NT2/D1 (cell line): Measurements from ENCODE around the gene USP14.

ENCODE experiments used
- DNase-seq: peaks from one replicate; pipeline ENCODE4 v3.0.0-alpha.2; 2011; ENCODE audit warnings: low read depth, low spot score
- H3K27me3 ChIP-seq: 2 replicates; pipeline ENCODE4 v1.6.0; 2011; ENCODE audit warnings: mild to moderate bottlenecking; ENCODE audit not compliant: insufficient read length, insufficient read depth
- H3K36me3 ChIP-seq: 2 replicates; pipeline ENCODE4 v1.6.1; 2011; ENCODE audit warnings: mild to moderate bottlenecking, low read length, mixed read lengths; ENCODE audit not compliant: insufficient read depth, insufficient read length
- H3K4me1 ChIP-seq: 2 replicates; pipeline ENCODE4 v1.5.1; 2011; ENCODE audit not compliant: insufficient read depth, insufficient read length
- H3K4me3 ChIP-seq: 2 replicates; pipeline ENCODE4 v1.5.1; 2011; ENCODE audit warnings: low read depth; ENCODE audit not compliant: insufficient read length
- H3K9ac ChIP-seq: 2 replicates; pipeline ENCODE4 v1.6.0; 2011; ENCODE audit warnings: low read depth; ENCODE audit not compliant: insufficient read length
- H3K9me3 ChIP-seq: 2 replicates; pipeline ENCODE4 v1.5.1; 2011; ENCODE audit warnings: mild to moderate bottlenecking, low read length; ENCODE audit not compliant: insufficient read depth
- SUZ12 ChIP-seq: IDR thresholded peaks from 2 replicates; pipeline ENCODE4 v1.6.1; 2011; ENCODE audit not compliant: insufficient read length, insufficient read depth; ENCODE audit errors: extremely low read depth
- YY1 ChIP-seq: IDR thresholded peaks from 2 replicates; pipeline ENCODE4 v1.6.1; 2011; ENCODE audit not compliant: insufficient read length, insufficient read depth
- ZNF274 ChIP-seq: IDR thresholded peaks from 2 replicates; pipeline ENCODE4 v1.6.1; 2011; ENCODE audit warnings: mild to moderate bottlenecking, low read depth, low read length

USP14 gene

DNA sequence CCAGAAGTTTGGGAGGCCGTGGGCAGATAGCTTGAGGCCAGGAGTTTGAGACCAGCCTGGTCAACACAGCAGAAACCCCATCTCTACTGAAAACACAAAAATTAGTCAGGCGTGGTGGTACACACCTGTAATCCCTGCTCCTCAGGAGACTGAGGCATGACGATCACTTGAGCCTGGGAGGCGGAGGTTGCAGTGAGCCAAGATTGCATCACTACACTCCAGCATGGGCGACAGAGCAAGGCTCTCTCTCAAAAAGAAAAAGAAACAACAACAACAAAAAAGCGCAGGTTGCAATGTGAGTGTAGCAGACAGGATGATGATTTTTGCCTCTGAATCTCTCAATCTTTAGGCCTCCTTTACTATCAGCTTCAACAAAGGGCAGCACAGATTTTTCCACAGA is 2.7 kb upstream of the USP14 start:
- no peaks in the 10 kb centered on the region for H3K36me3 ChIP-seq
- H3K9ac ChIP-seq = no peak overlapping the region
- peaks cover 5% of the 10 kb centered on the region; the same call in 1 of the 2 replicates for H3K9me3 ChIP-seq
- H3K27me3 ChIP-seq = peaks cover 6% of the 10 kb centered on the region
- TF ChIP-seq ZNF274 (no peak), SUZ12 (no peak), YY1 (no peak)
- no peak for DNase-seq
- no peaks in the 10 kb centered on the region for H3K4me1 ChIP-seq
- no peak overlapping the region for H3K4me3 ChIP-seq

DNA sequence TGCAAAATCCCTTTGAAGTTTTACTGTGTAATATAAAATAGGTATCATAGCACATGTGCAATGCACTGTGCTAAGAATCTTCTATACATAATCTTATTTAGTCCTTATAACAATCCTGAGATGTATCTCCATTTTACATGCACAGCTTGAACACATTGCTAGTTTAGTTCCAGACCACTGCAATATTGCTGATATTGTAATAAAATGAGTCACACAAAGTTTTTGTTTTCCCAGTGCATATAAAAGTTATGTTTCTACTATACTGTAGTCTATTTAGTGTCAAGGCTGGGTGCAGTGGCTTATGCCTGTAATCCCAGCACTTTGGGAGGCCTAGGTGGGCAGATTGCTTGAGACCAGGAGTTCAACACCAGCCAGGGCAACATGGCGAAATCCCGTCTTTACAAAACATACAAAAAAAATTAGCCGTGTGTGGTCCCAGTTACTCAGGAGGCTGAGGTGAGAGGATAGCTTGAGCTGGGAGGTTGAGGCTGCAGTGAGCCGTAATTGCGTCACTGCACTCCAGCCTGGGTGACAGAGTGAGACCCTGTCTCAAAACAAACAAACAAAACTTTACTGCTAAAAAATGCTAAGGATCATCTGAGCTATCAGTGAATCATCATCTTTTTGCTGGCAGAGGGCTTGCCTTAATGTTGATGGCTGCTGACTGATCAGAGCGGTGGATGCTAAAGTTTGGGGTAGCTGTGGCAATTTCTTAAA is 1.7 kb upstream of the USP14 start:
- Histone ChIP-seq H3K27me3 (peaks cover 6% of the 10 kb centered on the region), H3K4me1 (no peaks in the 10 kb centered on the region), H3K9ac (no peak overlapping the region), H3K9me3 (peaks cover 5% of the 10 kb centered on the region; the same call in 1 of the 2 replicates), H3K4me3 (no peak overlapping the region), H3K36me3 (peaks cover 9% of the 10 kb centered on the region)
- TF ChIP-seq ZNF274 = no peak
- no peak for TF ChIP-seq SUZ12
- no peak for TF ChIP-seq YY1
- no peak for DNase-seq

DNA sequence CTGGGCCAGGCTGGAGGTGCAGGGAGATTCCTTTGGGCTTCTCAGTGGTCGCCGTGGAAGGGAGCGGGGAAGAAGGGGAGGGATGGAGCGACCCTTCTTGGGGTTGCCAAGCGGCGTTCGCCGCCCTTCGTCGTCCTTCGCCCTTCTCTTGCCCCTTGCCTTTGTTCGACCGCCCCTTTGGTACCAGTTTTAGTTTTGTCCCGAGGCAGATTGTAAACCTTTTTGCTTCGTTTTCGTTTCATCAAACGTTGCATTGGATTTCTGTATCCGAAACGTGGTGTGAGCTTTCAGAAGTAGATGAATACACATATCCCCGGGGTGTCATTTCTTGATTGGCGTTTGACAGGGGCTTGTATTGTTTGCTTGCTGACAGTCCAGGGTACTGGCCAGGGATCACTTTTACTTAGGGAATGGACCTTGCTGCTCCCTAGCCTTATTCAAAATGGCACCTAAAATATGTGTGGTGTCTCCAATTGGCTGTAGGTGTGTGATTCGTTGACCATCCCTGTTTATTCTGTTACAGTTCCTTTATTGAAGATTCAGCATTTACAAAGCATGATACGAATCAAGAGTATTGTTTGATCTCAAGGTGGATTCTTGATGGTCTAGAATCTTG is 788 bp downstream of the USP14 start:
- H3K27me3 ChIP-seq = peaks cover 6% of the 10 kb centered on the region
- H3K4me1 ChIP-seq = no peaks in the 10 kb centered on the region
- peaks cover 22% of the 10 kb centered on the region for H3K36me3 ChIP-seq
- peak overlapping the region; percentile 86 for H3K4me3 ChIP-seq
- DNase-seq = no peak
- peak overlapping the region; percentile 91 for H3K9ac ChIP-seq
- TF ChIP-seq ZNF274 = no peak
- no peak for TF ChIP-seq YY1
- no peak for TF ChIP-seq SUZ12
- H3K9me3 ChIP-seq = peaks cover 5% of the 10 kb centered on the region; the same call in 1 of the 2 replicates

DNA sequence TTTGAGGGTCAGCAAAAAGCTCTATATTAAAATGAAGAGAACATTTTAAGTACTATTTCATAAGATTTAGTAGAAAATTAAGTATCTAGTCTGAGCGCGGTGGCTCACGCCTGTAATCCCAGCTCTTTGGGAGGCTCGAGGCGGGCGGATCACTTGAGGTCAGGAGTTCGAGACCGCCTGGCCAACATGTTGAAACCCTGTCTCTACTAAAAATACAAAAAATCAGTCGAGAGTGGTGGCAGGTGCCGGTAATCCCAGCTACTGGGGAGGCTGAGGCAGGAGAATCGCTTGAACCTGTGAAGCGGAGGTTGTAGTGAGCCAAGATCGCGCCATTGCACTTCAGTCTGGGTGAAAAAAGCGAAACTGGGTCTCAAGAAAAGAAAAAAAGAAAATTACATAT is 1.6 kb downstream of the USP14 start:
- Histone ChIP-seq H3K9me3 (peaks cover 5% of the 10 kb centered on the region; the same call in 1 of the 2 replicates), H3K9ac (no peak overlapping the region), H3K4me3 (no peak overlapping the region), H3K36me3 (peaks cover 26% of the 10 kb centered on the region), H3K27me3 (peaks cover 6% of the 10 kb centered on the region), H3K4me1 (no peaks in the 10 kb centered on the region)
- TF ChIP-seq SUZ12 (no peak), YY1 (no peak), ZNF274 (no peak)
- no peak for DNase-seq

DNA sequence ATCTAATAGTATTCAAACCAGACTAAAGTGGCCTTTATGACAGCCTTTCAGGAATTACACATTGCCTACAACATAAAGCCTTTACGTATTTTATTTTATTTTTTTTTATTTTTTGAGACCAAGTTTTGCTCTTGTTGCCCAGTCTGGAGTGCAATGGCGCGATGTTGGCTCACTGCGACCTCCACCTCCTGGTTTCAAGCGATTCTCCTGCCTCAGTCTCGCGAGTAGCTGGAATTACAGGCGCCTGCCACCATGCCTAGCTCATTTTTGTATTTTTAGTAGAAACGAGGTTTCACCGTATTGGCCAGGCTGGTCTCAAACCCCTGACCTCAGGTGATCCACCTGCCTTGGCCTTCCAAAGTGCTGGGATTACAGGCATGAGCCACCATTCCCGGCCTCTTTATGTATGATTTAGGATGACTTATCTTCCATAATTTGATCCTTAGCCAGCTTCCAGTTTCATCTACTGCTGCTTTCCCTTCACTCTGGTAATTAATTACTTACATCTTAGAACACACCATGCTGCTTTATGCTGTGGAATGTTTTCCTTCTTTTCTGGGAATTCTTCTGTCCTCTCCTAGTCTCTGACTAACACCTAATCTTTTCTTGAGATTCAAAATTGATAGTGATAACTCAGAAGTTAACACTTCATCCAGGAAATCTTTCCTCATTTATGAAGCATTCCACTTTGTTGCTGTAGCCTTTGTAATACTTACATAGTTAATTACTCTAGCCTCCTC is 2.6 kb downstream of the USP14 start:
- no peak for TF ChIP-seq YY1
- TF ChIP-seq SUZ12 = no peak
- no peak for TF ChIP-seq ZNF274
- Histone ChIP-seq H3K9ac (no peak overlapping the region), H3K36me3 (peaks cover 36% of the 10 kb centered on the region), H3K4me1 (no peaks in the 10 kb centered on the region), H3K9me3 (peaks cover 5% of the 10 kb centered on the region; the same call in 1 of the 2 replicates), H3K4me3 (no peak overlapping the region), H3K27me3 (peaks cover 6% of the 10 kb centered on the region)
- DNase-seq = no peak

DNA sequence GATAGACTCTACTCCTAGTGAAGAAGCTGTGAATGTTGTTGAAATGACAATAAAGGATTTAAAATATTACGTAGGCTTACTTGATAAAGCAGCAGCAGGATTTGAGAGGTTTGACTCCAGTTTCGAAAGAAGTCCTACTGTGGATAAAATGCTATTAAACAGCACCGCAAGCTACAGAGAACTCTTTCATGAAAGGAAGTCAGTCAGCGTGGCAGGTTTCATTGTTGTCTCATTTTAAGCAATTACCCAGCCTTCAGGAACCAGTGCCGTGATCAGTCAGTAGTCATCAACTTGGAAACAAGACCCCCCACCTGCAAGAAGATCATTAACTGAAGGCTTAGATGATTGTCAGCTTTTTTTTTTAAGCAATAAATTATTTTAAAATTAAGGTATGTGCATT is 14.0 kb downstream of the USP14 start:
- no peak overlapping the region for H3K9ac ChIP-seq

DNA sequence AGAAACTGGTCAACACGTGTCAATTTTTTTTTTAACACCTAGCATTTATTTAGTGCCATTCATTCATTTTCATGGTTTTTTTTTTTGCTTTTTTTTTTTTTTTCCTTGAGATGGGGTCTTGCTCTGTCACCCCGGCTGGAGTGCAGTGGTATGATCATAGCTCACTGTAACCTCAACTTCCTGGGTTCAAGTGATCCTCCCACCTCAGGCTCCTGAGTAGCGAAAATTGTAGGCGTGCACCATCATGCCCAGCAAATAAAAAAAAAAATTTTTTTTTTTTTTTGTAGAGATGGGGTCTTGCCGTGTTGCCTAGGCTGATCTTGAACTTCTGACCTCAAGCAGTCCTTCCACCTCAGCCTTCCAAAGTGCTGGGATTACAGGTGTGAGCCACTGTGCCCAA is 21.1 kb downstream of the USP14 start:
- H3K9me3 ChIP-seq = no peaks in the 10 kb centered on the region
- H3K4me3 ChIP-seq = no peak overlapping the region
- H3K36me3 ChIP-seq = peaks cover 39% of the 10 kb centered on the region
- H3K9ac ChIP-seq = no peak overlapping the region
- TF ChIP-seq SUZ12 = no peak
- no peak for TF ChIP-seq YY1
- TF ChIP-seq ZNF274 = no peak
- no peak for DNase-seq
- H3K4me1 ChIP-seq = no peaks in the 10 kb centered on the region
- H3K27me3 ChIP-seq = no peaks in the 10 kb centered on the region

More for the DNA sequence above, 14.0 kb downstream of the USP14 start:
- no peaks in the 10 kb centered on the region for H3K9me3 ChIP-seq
- no peak for DNase-seq
- H3K36me3 ChIP-seq = peaks cover 53% of the 10 kb centered on the region
- no peak overlapping the region for H3K4me3 ChIP-seq
- no peak for TF ChIP-seq YY1
- no peak for TF ChIP-seq SUZ12
- no peak for TF ChIP-seq ZNF274
- no peaks in the 10 kb centered on the region for H3K4me1 ChIP-seq
- no peaks in the 10 kb centered on the region for H3K27me3 ChIP-seq

DNA sequence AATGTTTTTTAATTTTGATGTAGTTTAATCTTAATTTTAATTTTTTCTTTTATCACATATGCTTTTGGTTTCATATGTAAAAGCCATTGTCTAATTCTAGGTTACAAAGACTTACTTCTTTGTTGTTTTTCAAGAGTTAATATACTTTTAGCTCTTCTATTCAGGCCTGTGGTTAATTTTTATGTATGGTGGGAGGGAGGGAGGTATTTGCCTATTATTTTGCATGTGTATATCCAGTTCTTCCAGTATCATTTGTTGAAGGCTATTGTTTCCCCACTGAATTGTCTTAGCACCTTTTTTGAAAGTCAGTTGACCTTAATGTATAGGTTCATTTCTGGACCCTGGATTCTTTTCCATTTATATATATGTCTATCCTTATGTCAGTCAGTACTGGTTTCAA is 23.4 kb downstream of the USP14 start:
- Histone ChIP-seq H3K36me3 (peaks cover 45% of the 10 kb centered on the region), H3K4me1 (no peaks in the 10 kb centered on the region), H3K4me3 (no peak overlapping the region), H3K27me3 (no peaks in the 10 kb centered on the region), H3K9me3 (no peaks in the 10 kb centered on the region), H3K9ac (no peak overlapping the region)
- DNase-seq = no peak
- TF ChIP-seq ZNF274 = no peak
